Rectal smooth muscle tissue (tissue), 1 donor: Measurements from ENCODE around the gene CDH16.
"Not testable (repeated sequence)": the region's sequence is repeated elsewhere in the genome, so short reads cannot be mapped to it uniquely, and the experiment has no call there.

Experiments used
- H3K27ac ChIP-seq: one replicate; pipeline ENCODE4 v1.7.0; 2013; ENCODE audit warnings: low read depth, low read length, inconsistent platforms
- H3K27me3 ChIP-seq: one replicate; pipeline ENCODE4 v1.7.0; 2013; ENCODE audit warnings: low read length; ENCODE audit not compliant: control insufficient read depth, insufficient read depth
- H3K36me3 ChIP-seq: one replicate; pipeline ENCODE4 v1.7.0; 2013; ENCODE audit warnings: low read length; ENCODE audit not compliant: control insufficient read depth, insufficient read depth
- H3K4me1 ChIP-seq: one replicate; pipeline ENCODE4 v1.7.0; 2013; ENCODE audit warnings: low read length; ENCODE audit not compliant: control insufficient read depth, insufficient read depth
- H3K4me3 ChIP-seq: one replicate; pipeline ENCODE4 v1.7.0; 2013; ENCODE audit warnings: low read length
- H3K9ac ChIP-seq: one replicate; pipeline ENCODE4 v1.7.0; 2013; ENCODE audit warnings: low read length

Gene CDH16

GRCh38 chr16:66944054-66944441 is 25.4 kb upstream of the CDH16 start:
- no peak overlapping the region for H3K9ac ChIP-seq
- peaks cover 3% of the 10 kb centered on the region for H3K27me3 ChIP-seq
- H3K4me1 ChIP-seq = no peaks in the 10 kb centered on the region
- no peak overlapping the region for H3K27ac ChIP-seq
- no peak overlapping the region for H3K4me3 ChIP-seq
- peaks cover 37% of the 10 kb centered on the region for H3K36me3 ChIP-seq

GRCh38 chr16:66943426-66944053 is 24.9 kb upstream of the CDH16 start:
- Histone ChIP-seq H3K36me3 (peaks cover 42% of the 10 kb centered on the region), H3K4me3 (no peak overlapping the region), H3K4me1 (no peaks in the 10 kb centered on the region), H3K27me3 (peaks cover 1% of the 10 kb centered on the region), H3K27ac (no peak overlapping the region), H3K9ac (no peak overlapping the region)

- H3K27me3 ChIP-seq = no peaks in the 10 kb centered on the region
- H3K27ac ChIP-seq = no peak overlapping the region
- H3K9ac ChIP-seq = no peak overlapping the region
- H3K4me1 ChIP-seq = no peaks in the 10 kb centered on the region
- H3K36me3 ChIP-seq = peaks cover 45% of the 10 kb centered on the region
- H3K4me3 ChIP-seq = no peak overlapping the region
Observed at GRCh38 chr16:66942981-66943380, 24.3 kb upstream of the CDH16 start.

- H3K9ac ChIP-seq = no peak overlapping the region
- H3K27ac ChIP-seq = no peak overlapping the region
- H3K36me3 ChIP-seq = peaks cover 45% of the 10 kb centered on the region
- H3K4me1 ChIP-seq = peaks cover 10% of the 10 kb centered on the region
- no peaks in the 10 kb centered on the region for H3K27me3 ChIP-seq
- no peak overlapping the region for H3K4me3 ChIP-seq
Observed at GRCh38 chr16:66940236-66940635, 21.6 kb upstream of the CDH16 start.

- Histone ChIP-seq H3K27ac (no peak overlapping the region), H3K36me3 (peaks cover 45% of the 10 kb centered on the region), H3K4me1 (peaks cover 12% of the 10 kb centered on the region)
Observed at GRCh38 chr16:66939366-66939765, 20.7 kb upstream of the CDH16 start.

DNA sequence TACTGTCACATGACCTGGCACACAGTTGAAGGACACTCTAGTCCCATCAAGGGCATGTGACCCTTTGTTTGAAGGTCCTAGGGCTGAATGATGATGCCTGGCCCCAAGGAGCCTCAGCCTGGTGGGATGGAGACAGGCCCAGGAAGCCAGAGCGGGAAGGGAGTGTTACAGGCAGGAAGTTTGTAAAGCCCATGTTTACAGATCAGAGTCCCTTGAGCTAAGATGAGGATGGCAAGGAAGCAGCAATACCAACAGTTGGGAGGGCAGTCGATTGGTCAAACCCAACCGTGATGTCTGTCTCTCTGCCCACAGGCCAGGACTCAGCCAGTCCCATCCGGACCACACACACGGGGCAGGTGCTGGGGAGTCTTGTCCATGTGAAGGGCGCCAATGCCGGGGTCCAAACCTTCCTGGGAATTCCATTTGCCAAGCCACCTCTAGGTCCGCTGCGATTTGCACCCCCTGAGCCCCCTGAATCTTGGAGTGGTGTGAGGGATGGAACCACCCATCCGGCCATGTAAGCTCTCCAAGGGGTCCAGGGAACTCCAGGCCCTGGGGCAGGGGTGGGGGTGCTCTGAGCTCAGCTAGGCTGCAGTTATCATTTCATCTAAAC is 19.1 kb upstream of the CDH16 start:
- peaks cover 18% of the 10 kb centered on the region for H3K4me1 ChIP-seq
- H3K27me3 ChIP-seq = no peaks in the 10 kb centered on the region
- H3K9ac ChIP-seq = no peak overlapping the region
- H3K36me3 ChIP-seq = peaks cover 37% of the 10 kb centered on the region
- H3K4me3 ChIP-seq = no peak overlapping the region
- H3K27ac ChIP-seq = no peak overlapping the region

More at GRCh38 chr16:66939366-66939765, 20.7 kb upstream of the CDH16 start:
- H3K4me3 ChIP-seq = no peak overlapping the region
- H3K9ac ChIP-seq = no peak overlapping the region
- H3K27me3 ChIP-seq = no peaks in the 10 kb centered on the region

- H3K27ac ChIP-seq = no peak overlapping the region
- no peaks in the 10 kb centered on the region for H3K27me3 ChIP-seq
- no peak overlapping the region for H3K4me3 ChIP-seq
- H3K36me3 ChIP-seq = peaks cover 31% of the 10 kb centered on the region
- peaks cover 18% of the 10 kb centered on the region for H3K4me1 ChIP-seq
- H3K9ac ChIP-seq = no peak overlapping the region
Observed at GRCh38 chr16:66936889-66937554, 18.3 kb upstream of the CDH16 start.

DNA sequence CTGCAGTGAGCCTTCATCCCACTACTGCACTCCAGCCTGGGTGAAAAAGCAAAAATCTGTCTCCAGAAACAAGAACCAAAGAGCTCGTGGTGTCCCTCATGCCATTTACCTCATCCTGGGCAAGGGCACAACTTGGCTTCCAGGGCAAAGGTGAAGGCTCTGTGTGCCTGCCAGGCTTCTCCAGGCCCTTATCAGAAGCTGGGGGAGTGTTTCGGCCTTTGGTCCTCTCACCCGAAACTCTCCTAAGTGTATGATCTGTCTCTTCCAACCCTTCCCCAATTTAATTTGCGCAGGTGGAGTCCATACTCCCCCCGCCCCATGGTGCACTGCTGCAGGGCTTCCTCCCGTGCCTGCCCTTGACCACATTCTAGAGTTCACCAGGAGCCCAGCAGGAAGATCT is 17.8 kb upstream of the CDH16 start:
- H3K36me3 ChIP-seq = peaks cover 26% of the 10 kb centered on the region
- H3K27me3 ChIP-seq = no peaks in the 10 kb centered on the region
- peak overlapping the region; percentile 3 for H3K9ac ChIP-seq
- peaks cover 18% of the 10 kb centered on the region for H3K4me1 ChIP-seq
- H3K27ac ChIP-seq = no peak overlapping the region
- peak overlapping the region; percentile 85 for H3K4me3 ChIP-seq

- no peaks in the 10 kb centered on the region for H3K27me3 ChIP-seq
- H3K27ac ChIP-seq = peak within 1 kb of the TSS; percentile 86
- peak within 1 kb of the TSS; percentile 87 for H3K9ac ChIP-seq
- H3K4me1 ChIP-seq = peaks cover 18% of the 10 kb centered on the region
- peaks cover 16% of the 10 kb centered on the region for H3K36me3 ChIP-seq
- H3K4me3 ChIP-seq = peak within 1 kb of the TSS; percentile 85
Observed at GRCh38 chr16:66935314-66936011, 16.8 kb upstream of the CDH16 start, which contains the start of gene CES2. Gene CES2 (plus strand): TSS chr16:66935516. CDS start chr16:66935636, 120 bp downstream.

DNA sequence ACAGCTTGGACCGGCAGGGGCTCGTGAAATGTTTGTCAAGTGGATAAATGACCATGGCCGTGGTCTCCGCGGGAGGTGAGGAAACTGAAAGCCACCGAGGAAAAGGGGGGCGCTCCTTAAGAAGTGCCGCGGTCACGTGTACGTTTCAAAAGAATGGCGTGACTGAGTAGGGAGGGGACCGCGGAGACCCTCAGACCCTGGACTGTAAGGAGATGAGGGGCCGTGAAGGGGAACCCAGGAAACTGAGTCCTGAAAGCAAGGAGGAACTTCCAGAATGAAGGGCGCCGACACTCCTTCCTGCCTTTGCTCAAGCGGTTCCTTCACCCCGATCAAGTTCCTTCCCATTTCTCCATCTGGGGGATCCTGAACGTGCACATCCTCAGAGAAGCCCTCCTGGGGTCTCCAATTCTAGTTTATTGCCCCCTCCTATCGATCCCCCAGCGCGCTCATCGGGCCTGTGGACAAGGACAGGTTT is 16.2 kb upstream of the CDH16 start:
- Histone ChIP-seq H3K9ac (peak overlapping the region; percentile 87), H3K4me1 (peaks cover 18% of the 10 kb centered on the region), H3K4me3 (peak overlapping the region; percentile 85), H3K27ac (peak overlapping the region; percentile 86)
- not testable (repeated sequence) for H3K36me3 ChIP-seq, H3K27me3 ChIP-seq

DNA sequence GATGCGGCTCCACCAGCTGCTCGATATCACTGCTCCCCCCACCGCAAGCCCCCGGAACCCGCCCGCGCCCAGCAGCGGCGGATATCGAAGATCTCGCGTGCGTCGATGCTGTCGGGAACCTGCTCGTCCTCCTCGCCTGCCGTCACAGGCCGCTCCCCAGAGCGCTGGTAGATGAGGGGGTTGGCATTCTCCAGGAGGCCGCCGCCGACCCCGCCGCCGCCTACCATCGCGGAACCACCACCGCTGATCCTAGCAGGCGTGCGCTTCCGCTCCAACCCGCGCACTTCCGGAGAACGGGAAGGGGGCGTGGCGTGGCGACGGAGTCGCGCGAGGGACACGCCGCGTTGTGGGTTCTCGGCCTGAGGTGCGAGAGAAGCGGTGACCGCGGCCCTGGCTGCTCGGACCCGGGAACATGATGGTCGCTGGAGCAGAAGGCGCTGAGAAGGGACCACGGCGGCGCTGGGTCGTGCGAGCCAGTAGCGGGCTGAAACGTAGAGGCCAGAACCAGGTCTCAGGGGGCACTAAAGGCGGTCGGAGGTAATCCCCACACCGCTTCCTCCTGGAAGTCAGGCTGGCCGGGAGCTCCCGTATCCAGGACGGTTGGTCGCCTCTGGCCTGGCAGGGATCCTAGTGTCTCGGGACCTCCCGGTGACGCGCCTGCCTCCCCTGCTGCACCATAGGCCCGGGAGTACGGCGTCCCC is 15.6 kb upstream of the CDH16 start, which contains the start of gene CIAO2B:
CIAO2B (minus strand) TSS at position 265 of the 701 bp plus-strand sequence; CDS start at position 227, 38 bp downstream.
- H3K27ac ChIP-seq = peak within 1 kb of the TSS; percentile 86
- H3K36me3 ChIP-seq = peaks cover 10% of the 10 kb centered on the region
- peak within 1 kb of the TSS; percentile 87 for H3K9ac ChIP-seq
- H3K4me1 ChIP-seq = peaks cover 18% of the 10 kb centered on the region
- no peaks in the 10 kb centered on the region for H3K27me3 ChIP-seq
- peak within 1 kb of the TSS; percentile 85 for H3K4me3 ChIP-seq
